ENCODE results near the gene POLR3G. TPM values are rescaled to one million over a fixed set of nuclear protein-coding genes. Genes with fewer than 3 reads are reported as not detected.

POLR3G gene
- total RNA-seq, 1 experiment from 2014 or later: 23.4 TPM

DNA sequence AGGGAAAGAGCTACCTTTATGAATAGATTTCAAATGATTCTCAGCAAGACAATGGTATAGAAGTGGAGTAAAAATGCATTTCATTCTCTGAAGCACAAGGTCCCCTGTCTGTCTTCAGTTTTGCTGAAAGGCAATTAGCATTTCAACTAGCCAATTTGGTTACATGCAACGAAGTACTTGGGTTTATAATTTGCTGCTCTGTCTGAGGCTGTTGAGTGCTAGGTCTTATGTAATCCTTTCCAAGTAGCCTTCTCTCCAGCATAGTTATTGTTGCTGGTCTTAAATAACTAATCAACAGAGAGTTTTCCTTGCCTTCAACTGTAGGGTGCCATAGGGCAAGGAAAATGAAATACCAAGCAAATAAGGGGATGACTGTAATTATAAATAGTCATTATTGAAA, 88.4 kb downstream of the POLR3G start:
- BruUV-seq (replicated peaks): no TSS peak
- TF ChIP-seq TCF7L2 (IDR thresholded peaks at IDR 0.05; ENCODE audit: low read depth, low read length) (no peak), SIN3A (IDR thresholded peaks at IDR 0.05; ENCODE audit: borderline replicate concordance, insufficient read depth, low read depth, low read length) (no peak)
- TF ChIP-seq, protein P1, sequence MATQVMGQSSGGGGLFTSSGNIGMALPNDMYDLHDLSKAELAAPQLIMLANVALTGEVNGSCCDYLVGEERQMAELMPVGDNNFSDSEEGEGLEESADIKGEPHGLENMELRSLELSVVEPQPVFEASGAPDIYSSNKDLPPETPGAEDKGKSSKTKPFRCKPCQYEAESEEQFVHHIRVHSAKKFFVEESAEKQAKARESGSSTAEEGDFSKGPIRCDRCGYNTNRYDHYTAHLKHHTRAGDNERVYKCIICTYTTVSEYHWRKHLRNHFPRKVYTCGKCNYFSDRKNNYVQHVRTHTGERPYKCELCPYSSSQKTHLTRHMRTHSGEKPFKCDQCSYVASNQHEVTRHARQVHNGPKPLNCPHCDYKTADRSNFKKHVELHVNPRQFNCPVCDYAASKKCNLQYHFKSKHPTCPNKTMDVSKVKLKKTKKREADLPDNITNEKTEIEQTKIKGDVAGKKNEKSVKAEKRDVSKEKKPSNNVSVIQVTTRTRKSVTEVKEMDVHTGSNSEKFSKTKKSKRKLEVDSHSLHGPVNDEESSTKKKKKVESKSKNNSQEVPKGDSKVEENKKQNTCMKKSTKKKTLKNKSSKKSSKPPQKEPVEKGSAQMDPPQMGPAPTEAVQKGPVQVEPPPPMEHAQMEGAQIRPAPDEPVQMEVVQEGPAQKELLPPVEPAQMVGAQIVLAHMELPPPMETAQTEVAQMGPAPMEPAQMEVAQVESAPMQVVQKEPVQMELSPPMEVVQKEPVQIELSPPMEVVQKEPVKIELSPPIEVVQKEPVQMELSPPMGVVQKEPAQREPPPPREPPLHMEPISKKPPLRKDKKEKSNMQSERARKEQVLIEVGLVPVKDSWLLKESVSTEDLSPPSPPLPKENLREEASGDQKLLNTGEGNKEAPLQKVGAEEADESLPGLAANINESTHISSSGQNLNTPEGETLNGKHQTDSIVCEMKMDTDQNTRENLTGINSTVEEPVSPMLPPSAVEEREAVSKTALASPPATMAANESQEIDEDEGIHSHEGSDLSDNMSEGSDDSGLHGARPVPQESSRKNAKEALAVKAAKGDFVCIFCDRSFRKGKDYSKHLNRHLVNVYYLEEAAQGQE (IDR thresholded peaks at IDR 0.05; ENCODE audit: insufficient read depth in 1 of 2, low read depth in 2 of 2, low read length in 1 of 2): no peak
- TF ChIP-seq, protein P2, sequence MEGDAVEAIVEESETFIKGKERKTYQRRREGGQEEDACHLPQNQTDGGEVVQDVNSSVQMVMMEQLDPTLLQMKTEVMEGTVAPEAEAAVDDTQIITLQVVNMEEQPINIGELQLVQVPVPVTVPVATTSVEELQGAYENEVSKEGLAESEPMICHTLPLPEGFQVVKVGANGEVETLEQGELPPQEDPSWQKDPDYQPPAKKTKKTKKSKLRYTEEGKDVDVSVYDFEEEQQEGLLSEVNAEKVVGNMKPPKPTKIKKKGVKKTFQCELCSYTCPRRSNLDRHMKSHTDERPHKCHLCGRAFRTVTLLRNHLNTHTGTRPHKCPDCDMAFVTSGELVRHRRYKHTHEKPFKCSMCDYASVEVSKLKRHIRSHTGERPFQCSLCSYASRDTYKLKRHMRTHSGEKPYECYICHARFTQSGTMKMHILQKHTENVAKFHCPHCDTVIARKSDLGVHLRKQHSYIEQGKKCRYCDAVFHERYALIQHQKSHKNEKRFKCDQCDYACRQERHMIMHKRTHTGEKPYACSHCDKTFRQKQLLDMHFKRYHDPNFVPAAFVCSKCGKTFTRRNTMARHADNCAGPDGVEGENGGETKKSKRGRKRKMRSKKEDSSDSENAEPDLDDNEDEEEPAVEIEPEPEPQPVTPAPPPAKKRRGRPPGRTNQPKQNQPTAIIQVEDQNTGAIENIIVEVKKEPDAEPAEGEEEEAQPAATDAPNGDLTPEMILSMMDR (IDR thresholded peaks at IDR 0.05): no peak
- intact Hi-C loops (cut with micrococcal nuclease; ENCODE audit: unreplicated experiment): loop anchor here (10.0 kb wide), 1 partner anchor 212 kb away; no protein-coding TSS in a partner anchor
- POLR2A ChIA-PET: interaction anchor here (0.7 kb wide), 1 partner anchor 19 kb away, joined by 3 read pairs; no protein-coding TSS in a partner anchor
- Histone ChIP-seq H3K9me3 (ENCODE audit: control insufficient read depth, insufficient read depth, low read depth, low read length) (no peaks in the 10 kb centered on the region), H3K27ac (ENCODE audit: low read length) (no peak overlapping the region), H3K4me1 (ENCODE audit: control insufficient read depth, insufficient read depth, low read length) (no peaks in the 10 kb centered on the region), H3K36me3 (ENCODE audit: control insufficient read depth, insufficient read depth, low read length) (no peaks in the 10 kb centered on the region; the same call in 1 of the 2 replicates), H3K27me3 (ENCODE audit: control insufficient read depth, insufficient read depth, low read length) (peaks cover 28% of the 10 kb centered on the region), H3K4me3 (ENCODE audit: low read depth in 2 of 2, low read length in 2 of 2) (no peak overlapping the region)
- in situ Hi-C loops (cut with HindIII; ENCODE audit: low pct_unique_long_range_greater_than_20kb, low sequenced_read_pairs): no loop called here
- CTCF ChIA-PET: no interaction called here
- DNase-seq (ENCODE audit: low read depth, low spot score): no peak
- no peak for ATAC-seq

Other genes with a start within 250 kb of the POLR3G start
- 30.6 TPM for gene CETN3, start 65.1 kb upstream of the POLR3G start, total RNA-seq (2021; ENCODE audit: unreplicated experiment)
- gene MBLAC2, start 93 bp upstream of the POLR3G start, total RNA-seq (2021; ENCODE audit: unreplicated experiment): 5.9 TPM
- gene LYSMD3, start 54.7 kb downstream of the POLR3G start, total RNA-seq (2021; ENCODE audit: unreplicated experiment): 16.0 TPM
- 0.49 TPM for gene ADGRV1, start 83.9 kb downstream of the POLR3G start, total RNA-seq (2021; ENCODE audit: unreplicated experiment)